Right lobe of liver (tissue), 4 donors: ENCODE results near the gene DCAF17.

Experiments
- CTCF ChIP-seq, 4 donors: fragments of 200-600 bp in 3 of 4; fragments of 450-650 bp in 1 of 4; IDR thresholded peaks; one replicate each; pipeline versions ENCODE4 v1.5.1 to v1.8.0; 2016 to 2022; ENCODE audit warnings: antibody characterized with exemption in 4 of 4, mild to moderate bottlenecking in 2 of 4
- POLR2A ChIP-seq: fragments of 450-650 bp; IDR thresholded peaks from one replicate; pipeline ENCODE4 v1.6.1; 2017; ENCODE audit warnings: antibody characterized with exemption, mild to moderate bottlenecking
- donor health status: DM: no; HTN: no; CAD: no.
- donor health status: DM: no; HTN: no; CAD: no.
- donor health status: DM: no; HTN: yes; CAD: no.

GRCh38 chr2:171478345-171478744 is 44.3 kb downstream of the DCAF17 start:
- TF ChIP-seq POLR2A (no peak), CTCF (IDR thresholded peaks at IDR 0.05) (no peak)
